ENCODE measurements around the gene CACFD1. TPM values are rescaled to one million over a fixed set of nuclear protein-coding genes. Genes with fewer than 3 reads are reported as not detected.

The CACFD1 gene
- total and polyA plus RNA-seq, 2 experiments from 2014 or later: 61.7 to 64.0 TPM

- Histone ChIP-seq H3K36me3 (peaks cover 3% of the 10 kb centered on the region), H3K4me1 (ENCODE audit: low read depth) (no peaks in the 10 kb centered on the region), H3K27me3 (no peaks in the 10 kb centered on the region), H3K4me3 (no peak overlapping the region), H3K27ac (no peak overlapping the region), H3K9me3 (ENCODE audit: low read depth) (no peaks in the 10 kb centered on the region)
- DNase-seq (ENCODE audit: low read depth in 1 of 2, low spot score in 1 of 2): no peak
- TF ChIP-seq CTCF (IDR thresholded peaks at IDR 0.05; ENCODE audit: low read depth, low read length): no peak
These were observed 11.2 kb downstream of the CACFD1 start for GRCh38 chr9:133470988-133471387.

GRCh38 chr9:133471551-133472276, 11.9 kb downstream of the CACFD1 start:
- DNase-seq (ENCODE audit: low read depth in 1 of 2, low spot score in 1 of 2): no peak
- no peak for TF ChIP-seq CTCF (IDR thresholded peaks at IDR 0.05; ENCODE audit: low read depth, low read length)
- Histone ChIP-seq H3K36me3 (peaks cover 3% of the 10 kb centered on the region), H3K27me3 (no peaks in the 10 kb centered on the region), H3K4me1 (ENCODE audit: low read depth) (no peaks in the 10 kb centered on the region), H3K27ac (no peak overlapping the region), H3K4me3 (no peak overlapping the region), H3K9me3 (ENCODE audit: low read depth) (no peaks in the 10 kb centered on the region)

- DNase-seq (ENCODE audit: low read depth in 1 of 2, low spot score in 1 of 2): no peak
- Histone ChIP-seq H3K27me3 (no peaks in the 10 kb centered on the region), H3K36me3 (peaks cover 3% of the 10 kb centered on the region), H3K9me3 (ENCODE audit: low read depth) (no peaks in the 10 kb centered on the region), H3K27ac (no peak overlapping the region), H3K4me1 (ENCODE audit: low read depth) (no peaks in the 10 kb centered on the region), H3K4me3 (no peak overlapping the region)
- no peak for TF ChIP-seq CTCF (IDR thresholded peaks at IDR 0.05; ENCODE audit: low read depth, low read length)
These were observed 12.5 kb downstream of the CACFD1 start for GRCh38 chr9:133472277-133472645.

- Histone ChIP-seq H3K27ac (no peak overlapping the region), H3K27me3 (no peaks in the 10 kb centered on the region), H3K4me1 (ENCODE audit: low read depth) (no peaks in the 10 kb centered on the region), H3K36me3 (peaks cover 3% of the 10 kb centered on the region), H3K9me3 (ENCODE audit: low read depth) (no peaks in the 10 kb centered on the region), H3K4me3 (no peak overlapping the region)
- no peak for DNase-seq (ENCODE audit: low read depth in 1 of 2, low spot score in 1 of 2)
- TF ChIP-seq CTCF (IDR thresholded peaks at IDR 0.05; ENCODE audit: low read depth, low read length): no peak
These were observed 13.1 kb downstream of the CACFD1 start for GRCh38 chr9:133472753-133473378.

- no peaks in the 10 kb centered on the region for H3K27me3 ChIP-seq
- peaks cover 2% of the 10 kb centered on the region for H3K36me3 ChIP-seq
- H3K9me3 ChIP-seq (ENCODE audit: low read depth): no peaks in the 10 kb centered on the region
- no peak overlapping the region for H3K27ac ChIP-seq
- no peak overlapping the region for H3K4me3 ChIP-seq
- peaks cover 4% of the 10 kb centered on the region for H3K4me1 ChIP-seq (ENCODE audit: low read depth)
- no peak for DNase-seq (ENCODE audit: low read depth in 1 of 2, low spot score in 1 of 2)
- no peak for TF ChIP-seq CTCF (IDR thresholded peaks at IDR 0.05; ENCODE audit: low read depth, low read length)
These were observed 14.0 kb downstream of the CACFD1 start for GRCh38 chr9:133473743-133474142.

Measured in cardiac muscle cell (in vitro differentiated cells and primary cell).